ENCODE results near the gene GRM4.

The GRM4 gene

DNA sequence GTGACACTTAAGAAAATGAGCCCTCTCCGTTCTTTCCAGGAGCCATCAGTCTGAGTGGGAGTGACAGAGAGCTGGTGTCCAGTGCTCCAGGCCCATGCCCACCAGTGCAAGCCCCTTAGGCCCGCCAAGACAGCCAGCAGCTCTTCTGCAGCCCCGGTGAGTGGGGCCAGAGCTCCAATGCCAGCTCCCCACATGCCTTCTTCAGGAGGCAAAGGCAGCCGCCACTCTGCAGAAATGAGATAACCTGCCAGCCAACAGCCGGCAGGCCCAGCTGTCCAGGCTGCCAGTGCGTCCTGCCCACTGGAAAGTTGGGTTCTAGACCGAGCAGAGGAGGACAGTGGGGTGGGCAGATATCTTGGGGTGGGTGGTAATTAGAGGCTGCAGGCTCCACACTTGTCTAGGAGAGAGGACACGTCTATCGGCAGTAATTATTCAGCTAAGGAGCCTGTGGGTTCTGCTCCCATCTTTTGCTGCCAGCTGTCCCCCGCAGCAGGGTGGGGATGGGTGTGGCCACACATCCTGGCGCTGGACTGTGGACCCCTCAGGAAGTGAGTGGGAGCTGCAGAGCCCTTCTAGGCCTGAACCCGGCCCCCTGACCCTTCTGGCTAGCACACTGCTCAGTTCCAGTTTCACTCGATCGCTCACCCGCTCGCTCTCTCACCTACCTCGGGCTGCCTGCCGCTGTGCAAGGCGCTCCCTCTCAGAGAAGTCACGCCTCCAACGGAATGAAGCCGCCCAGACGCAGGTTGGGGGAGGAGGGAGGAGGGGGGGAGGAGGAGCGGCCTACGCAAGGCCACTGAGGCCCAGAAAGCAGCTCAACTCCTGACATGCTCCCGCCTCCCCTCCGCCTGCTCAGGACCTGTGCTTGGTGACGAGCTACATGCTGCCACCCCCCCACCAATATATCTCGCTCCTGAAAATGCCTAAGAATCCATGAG, 3.6 kb downstream of the GRM4 start:
- H3K4me3 ChIP-seq, result no peak overlapping the region
- no peak overlapping the region for H3K9ac ChIP-seq (ENCODE audit: insufficient read length)
- DNase-seq (ENCODE audit: low read depth, low spot score), result no peak

DNA sequence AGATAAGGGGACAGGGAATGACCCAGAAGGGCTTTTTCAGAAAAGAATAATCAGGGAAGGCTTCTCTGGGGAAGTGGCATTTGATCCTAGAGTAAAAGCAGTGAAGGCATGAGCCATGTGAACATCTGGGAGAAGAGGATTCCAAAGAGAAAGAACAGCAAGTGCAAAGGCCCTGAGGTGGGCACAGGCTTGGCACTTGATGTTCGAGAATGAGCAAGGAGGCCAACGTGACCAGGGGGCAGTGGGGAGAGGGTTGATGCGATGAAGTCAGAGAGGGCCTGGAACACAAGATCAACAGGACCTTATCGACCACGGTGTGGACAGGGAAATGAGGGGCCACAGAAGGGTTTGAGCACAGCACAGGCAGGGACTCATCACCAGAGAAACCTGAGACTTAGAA, 5.8 kb downstream of the GRM4 start:
- Histone ChIP-seq H3K36me3 (ENCODE audit: insufficient read depth, low read length) (no peaks in the 10 kb centered on the region), H3K4me3 (no peak overlapping the region), H3K9ac (ENCODE audit: insufficient read length) (no peak overlapping the region), H3K9me3 (ENCODE audit: low read depth, low read length) (no peaks in the 10 kb centered on the region), H3K27ac (no peak overlapping the region)
- TF ChIP-seq POLR2AphosphoS5 (IDR thresholded peaks at IDR 0.05; ENCODE audit: borderline replicate concordance, low read depth, low read length), result no peak
- TF ChIP-seq FOXP2 (optimal IDR thresholded peaks at IDR 0.05; ENCODE audit: control extremely low read depth, extremely low read length, insufficient read depth), result no peak
- no peak for TF ChIP-seq EZH2 (IDR thresholded peaks at IDR 0.05)
- DNase-seq (ENCODE audit: low read depth, low spot score), result no peak

More for the DNA sequence above, 3.6 kb downstream of the GRM4 start:
- Histone ChIP-seq H3K27ac (no peak overlapping the region), H3K36me3 (ENCODE audit: insufficient read depth, low read length) (no peaks in the 10 kb centered on the region), H3K9me3 (ENCODE audit: low read depth, low read length) (no peaks in the 10 kb centered on the region)
- TF ChIP-seq EZH2 (IDR thresholded peaks at IDR 0.05) (no peak), FOXP2 (optimal IDR thresholded peaks at IDR 0.05; ENCODE audit: control extremely low read depth, extremely low read length, insufficient read depth) (no peak), POLR2AphosphoS5 (IDR thresholded peaks at IDR 0.05; ENCODE audit: borderline replicate concordance, low read depth, low read length) (no peak)

DNA sequence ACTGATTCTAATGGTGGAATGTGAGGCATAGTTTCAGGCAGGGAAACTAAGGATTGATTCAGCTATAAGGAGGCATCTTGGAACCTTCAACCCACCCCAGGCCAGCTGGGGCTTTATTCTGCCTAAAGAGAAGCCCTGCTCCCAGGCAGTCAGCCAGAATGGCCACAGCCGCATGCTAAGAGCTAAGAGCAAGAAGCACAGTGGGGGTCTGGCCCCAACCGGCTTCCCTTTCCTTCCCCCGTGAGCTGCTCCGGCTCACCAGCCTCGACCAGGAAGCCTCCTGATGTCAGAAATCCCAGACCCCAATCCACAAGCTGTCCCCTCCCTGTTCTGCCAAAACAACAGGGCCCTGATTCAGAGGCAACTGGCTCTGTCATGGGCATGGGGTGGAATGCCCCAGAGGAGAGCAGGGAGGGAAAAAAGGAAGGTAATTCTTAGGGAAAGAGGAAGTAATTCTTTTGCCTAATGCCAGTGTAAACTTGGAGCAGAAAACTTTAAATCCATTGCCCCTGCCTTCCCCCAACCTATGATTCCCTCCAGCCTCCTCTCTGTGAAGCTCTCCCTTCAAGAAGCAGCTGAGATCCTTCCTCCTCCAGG, 6.9 kb downstream of the GRM4 start:
- TF ChIP-seq EZH2 (IDR thresholded peaks at IDR 0.05), result no peak
- TF ChIP-seq FOXP2 (optimal IDR thresholded peaks at IDR 0.05; ENCODE audit: control extremely low read depth, extremely low read length, insufficient read depth), result no peak
- TF ChIP-seq POLR2AphosphoS5 (IDR thresholded peaks at IDR 0.05; ENCODE audit: borderline replicate concordance, low read depth, low read length), result no peak
- H3K9me3 ChIP-seq (ENCODE audit: low read depth, low read length), result no peaks in the 10 kb centered on the region
- H3K27ac ChIP-seq, result no peak overlapping the region
- no peak overlapping the region for H3K4me3 ChIP-seq
- no peak overlapping the region for H3K9ac ChIP-seq (ENCODE audit: insufficient read length)
- no peak for DNase-seq (ENCODE audit: low read depth, low spot score)
- H3K36me3 ChIP-seq (ENCODE audit: insufficient read depth, low read length), result no peaks in the 10 kb centered on the region

DNA sequence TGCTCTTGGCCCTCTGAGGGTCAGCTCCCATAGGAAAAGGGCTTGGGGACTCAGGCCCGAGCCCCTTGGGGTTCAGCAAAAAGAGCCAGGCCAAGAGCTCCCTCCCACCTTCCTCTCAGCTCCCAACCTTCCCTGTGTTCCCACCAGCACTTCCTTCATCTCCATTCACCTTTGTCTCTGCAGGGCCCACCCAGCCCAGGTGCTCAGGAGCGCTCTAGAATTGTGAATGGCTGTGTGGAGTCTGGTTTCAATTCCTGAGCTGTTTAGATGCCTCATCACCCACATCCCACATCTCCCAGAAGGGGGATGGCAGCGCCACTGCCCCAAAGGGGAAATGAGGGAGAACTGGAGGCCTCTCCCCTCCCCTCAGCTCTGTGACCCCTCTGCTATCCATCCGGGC, 7.7 kb downstream of the GRM4 start:
- Histone ChIP-seq H3K36me3 (ENCODE audit: insufficient read depth, low read length) (no peaks in the 10 kb centered on the region), H3K4me3 (no peak overlapping the region), H3K9ac (ENCODE audit: insufficient read length) (no peak overlapping the region), H3K9me3 (ENCODE audit: low read depth, low read length) (no peaks in the 10 kb centered on the region), H3K27ac (no peak overlapping the region)
- TF ChIP-seq EZH2 (IDR thresholded peaks at IDR 0.05), result no peak
- TF ChIP-seq FOXP2 (optimal IDR thresholded peaks at IDR 0.05; ENCODE audit: control extremely low read depth, extremely low read length, insufficient read depth), result no peak
- TF ChIP-seq POLR2AphosphoS5 (IDR thresholded peaks at IDR 0.05; ENCODE audit: borderline replicate concordance, low read depth, low read length), result no peak
- DNase-seq (ENCODE audit: low read depth, low spot score), result no peak

DNA sequence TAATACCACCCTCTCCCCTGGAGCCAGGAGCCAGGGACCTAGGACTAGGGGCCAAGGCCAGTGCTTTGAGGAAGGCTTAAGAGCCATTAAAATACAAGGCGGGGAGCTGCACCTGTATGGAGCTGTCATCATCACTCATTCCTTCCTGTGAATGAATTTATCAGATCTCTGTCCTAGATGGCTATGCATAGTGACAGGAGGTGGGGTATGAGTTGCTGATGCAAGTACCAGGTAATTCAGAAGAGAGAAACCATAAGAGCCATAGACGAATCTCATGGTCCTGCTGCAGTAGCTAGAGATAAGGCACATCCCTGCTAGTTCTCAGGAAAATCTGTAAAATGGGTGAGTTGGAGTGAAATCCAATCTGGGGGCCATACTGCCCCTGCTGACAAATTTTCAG, 10.3 kb downstream of the GRM4 start:
- no peaks in the 10 kb centered on the region for H3K9me3 ChIP-seq (ENCODE audit: low read depth, low read length)
- H3K9ac ChIP-seq (ENCODE audit: insufficient read length), result no peak overlapping the region
- H3K36me3 ChIP-seq (ENCODE audit: insufficient read depth, low read length), result no peaks in the 10 kb centered on the region
- H3K4me3 ChIP-seq, result no peak overlapping the region
- H3K27ac ChIP-seq, result no peak overlapping the region
- DNase-seq (ENCODE audit: low read depth, low spot score), result no peak
- TF ChIP-seq FOXP2 (optimal IDR thresholded peaks at IDR 0.05; ENCODE audit: control extremely low read depth, extremely low read length, insufficient read depth) (no peak), POLR2AphosphoS5 (IDR thresholded peaks at IDR 0.05; ENCODE audit: borderline replicate concordance, low read depth, low read length) (no peak), EZH2 (IDR thresholded peaks at IDR 0.05) (no peak)

DNA sequence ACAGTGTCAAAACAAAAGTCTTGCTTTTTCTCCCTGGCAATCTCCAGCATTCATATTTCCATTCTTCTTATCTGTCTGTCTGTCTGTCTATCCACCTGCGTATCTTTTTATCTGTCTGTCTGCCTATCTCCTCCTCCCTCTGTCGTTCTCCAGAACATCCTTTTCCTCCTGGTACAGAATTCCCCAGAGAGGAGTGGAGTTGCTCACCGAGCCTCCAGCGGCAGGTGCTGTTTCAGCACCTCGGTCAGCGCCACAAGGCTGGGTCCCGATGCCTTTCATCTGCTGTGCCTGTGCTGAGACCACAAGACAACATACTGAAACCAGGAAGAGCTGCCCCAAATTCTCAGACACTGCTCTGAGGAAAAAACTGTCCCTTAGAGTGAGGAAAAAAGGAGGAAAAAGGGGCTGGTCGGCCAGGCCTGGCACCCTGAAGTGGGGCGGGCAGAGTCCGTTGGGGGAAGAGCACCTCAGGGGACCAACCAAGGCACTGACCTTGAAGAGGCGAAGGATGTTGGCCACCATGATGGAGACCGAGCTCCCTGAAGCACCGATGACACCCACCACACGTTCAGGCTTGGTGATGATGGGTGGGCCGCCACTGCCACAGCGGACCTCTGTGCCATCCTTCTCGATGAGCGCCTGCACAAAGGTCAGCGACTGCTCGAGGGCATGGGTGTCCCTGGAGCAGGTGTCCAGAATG, 13.3 kb downstream of the GRM4 start:
- Histone ChIP-seq H3K4me3 (no peak overlapping the region), H3K36me3 (ENCODE audit: insufficient read depth, low read length) (no peaks in the 10 kb centered on the region), H3K9ac (ENCODE audit: insufficient read length) (no peak overlapping the region), H3K9me3 (ENCODE audit: low read depth, low read length) (no peaks in the 10 kb centered on the region), H3K27ac (no peak overlapping the region)
- DNase-seq (ENCODE audit: low read depth, low spot score), result no peak
- no peak for TF ChIP-seq FOXP2 (optimal IDR thresholded peaks at IDR 0.05; ENCODE audit: control extremely low read depth, extremely low read length, insufficient read depth)
- no peak for TF ChIP-seq EZH2 (IDR thresholded peaks at IDR 0.05)
- TF ChIP-seq POLR2AphosphoS5 (IDR thresholded peaks at IDR 0.05; ENCODE audit: borderline replicate concordance, low read depth, low read length), result no peak

DNA sequence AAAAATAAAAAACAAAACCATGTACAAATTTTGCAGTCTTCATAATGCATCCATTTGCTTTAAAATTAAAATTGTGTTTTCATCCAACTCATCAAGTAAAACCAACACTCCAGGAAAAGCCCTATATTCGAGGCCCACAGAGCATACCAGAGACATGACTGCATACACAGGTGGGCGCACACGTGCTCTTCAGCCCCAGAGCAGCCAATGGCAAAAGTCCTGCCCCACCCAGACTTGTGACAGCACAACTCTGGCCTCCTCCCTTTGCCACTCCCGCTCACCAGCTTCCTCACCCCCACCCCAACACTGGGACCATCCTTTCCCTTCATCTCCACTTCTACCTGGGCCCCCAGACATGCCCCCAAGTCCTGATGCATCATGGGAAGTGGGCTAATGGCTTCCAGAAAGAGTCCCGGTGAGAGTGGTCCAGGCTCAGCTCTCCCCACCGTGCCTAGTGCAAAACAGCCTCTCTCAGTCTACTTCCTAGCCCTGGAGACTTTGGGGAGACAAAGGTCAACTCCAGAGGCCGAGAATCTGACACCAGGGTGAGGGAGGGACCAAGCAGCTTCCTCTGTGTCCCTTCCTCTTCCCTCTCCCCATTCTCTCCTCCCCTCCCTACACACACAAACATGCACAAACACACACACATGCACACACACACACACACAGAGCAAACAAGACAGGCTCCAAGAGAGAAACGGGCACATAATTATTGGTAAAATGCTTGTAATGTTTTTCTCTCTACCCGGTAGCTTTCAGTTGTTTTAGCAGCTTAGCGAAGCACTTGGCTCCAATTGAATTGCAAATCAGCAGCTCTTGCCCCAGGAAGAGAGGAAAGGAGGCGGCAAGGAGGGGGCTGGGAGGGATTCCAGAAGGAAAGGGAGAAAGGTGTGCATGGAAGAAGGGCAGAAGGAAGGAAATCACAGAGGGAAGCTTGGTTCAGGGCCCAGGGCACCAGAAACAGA, 14.3 kb downstream of the GRM4 start:
- no peak overlapping the region for H3K4me3 ChIP-seq

More for the DNA sequence above, 14.3 kb downstream of the GRM4 start:
- no peaks in the 10 kb centered on the region for H3K9me3 ChIP-seq (ENCODE audit: low read depth, low read length)
- TF ChIP-seq EZH2 (IDR thresholded peaks at IDR 0.05) (no peak), FOXP2 (optimal IDR thresholded peaks at IDR 0.05; ENCODE audit: control extremely low read depth, extremely low read length, insufficient read depth) (no peak), POLR2AphosphoS5 (IDR thresholded peaks at IDR 0.05; ENCODE audit: borderline replicate concordance, low read depth, low read length) (no peak)
- no peak overlapping the region for H3K27ac ChIP-seq
- no peaks in the 10 kb centered on the region for H3K36me3 ChIP-seq (ENCODE audit: insufficient read depth, low read length)
- H3K9ac ChIP-seq (ENCODE audit: insufficient read length), result no peak overlapping the region
- no peak for DNase-seq (ENCODE audit: low read depth, low spot score)

Measured in SK-N-MC (cell line).